Neural cell (in vitro differentiated cells): ENCODE results near the gene MLC1. TPM values are rescaled to one million over a fixed set of nuclear protein-coding genes. Genes with fewer than 3 reads are reported as not detected.

Experiments used
- H2AFZ ChIP-seq: fragments of 200-600, 300-800 bp; sonication (generic), shearing (Covaris generic); 2 replicates; pipeline ENCODE4 v1.6.0; 2014; ENCODE audit warnings: low read depth, mild to moderate bottlenecking, antibody characterized with exemption, low read length, moderate library complexity
- H3F3A ChIP-seq: fragments of 200-600 bp; shearing (Covaris generic); 2 replicates; pipeline ENCODE4 v1.6.1; 2016; ENCODE audit warnings: mild to moderate bottlenecking, moderate library complexity, mixed read lengths, antibody characterized with exemption, low read length; ENCODE audit not compliant: insufficient read depth, poor library complexity, severe bottlenecking
- H3K27ac ChIP-seq: fragments of 200-600, 300-800 bp; sonication (generic), shearing (Covaris generic); 2 replicates; pipeline ENCODE4 v1.5.1; 2014; ENCODE audit warnings: mild to moderate bottlenecking, low read length, moderate library complexity
- H3K27me3 ChIP-seq: fragments of 300-800, 200-600 bp; sonication (generic), shearing (Covaris generic); 2 replicates; pipeline ENCODE4 v1.6.0; 2014; ENCODE audit warnings: mild to moderate bottlenecking, low read depth, low read length, moderate library complexity; ENCODE audit not compliant: insufficient read depth
- H3K36me3 ChIP-seq: fragments of 300-800, 200-600 bp; sonication (generic), shearing (Covaris generic); 2 replicates; pipeline ENCODE4 v1.5.1; 2014; ENCODE audit warnings: mild to moderate bottlenecking, antibody characterized with exemption, low read length, moderate library complexity; ENCODE audit not compliant: insufficient read depth
- H3K4me2 ChIP-seq: fragments of 300-800, 200-600 bp; sonication (generic), shearing (Covaris generic); 2 replicates; pipeline ENCODE4 v1.6.0; 2014; ENCODE audit warnings: mild to moderate bottlenecking, low read length
- H3K4me3 ChIP-seq: fragments of 300-800, 200-600 bp; sonication (generic), shearing (Covaris generic); 2 replicates; pipeline ENCODE4 v1.5.1; 2014; ENCODE audit warnings: mild to moderate bottlenecking, low read length, moderate library complexity
- H3K79me2 ChIP-seq: fragments of 200-600 bp; shearing (Covaris generic); replicated peaks from 2 replicates; pipeline ENCODE4 v1.6.0; 2014; ENCODE audit warnings: mild to moderate bottlenecking, low read length, moderate library complexity; ENCODE audit not compliant: insufficient read depth
- H3K9ac ChIP-seq: fragments of 300-800, 200-600 bp; sonication (generic), shearing (Covaris generic); 2 replicates; pipeline ENCODE4 v1.6.1; 2016; ENCODE audit warnings: mild to moderate bottlenecking, low read length, mixed read lengths
- H3K9me2 ChIP-seq: fragments of 200-600 bp; shearing (Covaris generic); 2 replicates; pipeline ENCODE4 v1.6.1; 2016; ENCODE audit warnings: mild to moderate bottlenecking, low read length, mixed read lengths; ENCODE audit not compliant: insufficient read depth
- H3K9me3 ChIP-seq: fragments of 200-600, 300-800 bp; sonication (generic), shearing (Covaris generic); 2 replicates; pipeline ENCODE4 v1.6.1; 2016; ENCODE audit warnings: mild to moderate bottlenecking, mixed run types, low read length, moderate library complexity, mixed read lengths
- H4K20me1 ChIP-seq: fragments of 200-600 bp; shearing (Covaris generic); 2 replicates; pipeline ENCODE4 v1.6.1; 2016; ENCODE audit warnings: mild to moderate bottlenecking, mixed run types; ENCODE audit not compliant: insufficient read depth
- CTCF ChIP-seq: fragments of 450-650 bp; IDR thresholded peaks from 2 replicates; pipeline ENCODE4 v1.5.1; 2014; ENCODE audit warnings: antibody characterized with exemption, mild to moderate bottlenecking, moderate library complexity; ENCODE audit not compliant: poor library complexity, severe bottlenecking
- EP300 ChIP-seq: fragments of 450-650 bp; conservative IDR thresholded peaks from 2 replicates; pipeline ENCODE4 v1.6.1; 2014; ENCODE audit warnings: antibody characterized with exemption, mild to moderate bottlenecking, moderate library complexity; ENCODE audit not compliant: poor library complexity, severe bottlenecking
- EZH2 ChIP-seq: fragments of 200-600, 300-800 bp; shearing (Covaris generic), sonication (generic); IDR thresholded peaks from 2 replicates; pipeline ENCODE4 v1.6.1; 2014; ENCODE audit warnings: antibody characterized with exemption, low read length, borderline replicate concordance, mild to moderate bottlenecking; ENCODE audit not compliant: insufficient read depth, poor library complexity, severe bottlenecking
- MXI1 ChIP-seq: fragments of 450-650 bp; conservative IDR thresholded peaks from 2 replicates; pipeline ENCODE4 v1.6.1; 2014; ENCODE audit warnings: antibody characterized with exemption, mild to moderate bottlenecking; ENCODE audit not compliant: poor library complexity, severe bottlenecking
- POLR2AphosphoS5 ChIP-seq: IDR thresholded peaks from 2 replicates; pipeline ENCODE4 v1.6.1; 2012
- RAD21 ChIP-seq: fragments of 450-650 bp; conservative IDR thresholded peaks from 2 replicates; pipeline ENCODE4 v1.6.1; 2014; ENCODE audit warnings: antibody characterized with exemption, mild to moderate bottlenecking, moderate library complexity
- SMC3 ChIP-seq: fragments of 450-650 bp; conservative IDR thresholded peaks from 2 replicates; pipeline ENCODE4 v1.6.1; 2014; ENCODE audit warnings: antibody characterized with exemption, mild to moderate bottlenecking, moderate library complexity; ENCODE audit not compliant: poor library complexity
- TAF1 ChIP-seq: IDR thresholded peaks from 2 replicates; pipeline ENCODE4 v1.6.1; 2012; ENCODE audit warnings: low read depth
- polyA plus RNA-seq: library from polyadenylated mRNA; depleted of rRNA; stranded (reverse); fragments of >200 nt; gene quantifications from 2 replicates; pipeline ENCODE4 v1.2.3, GENCODE V29; 2014
- TF ChIP-seq, protein P1 (sequence below): IDR thresholded peaks from 2 replicates; pipeline ENCODE4 v1.6.1; 2012; ENCODE audit warnings: borderline replicate concordance

Gene MLC1
- polyA plus RNA-seq, 1 donor from 2014 or later, result not detected

- Histone ChIP-seq H3F3A (no peaks in the 10 kb centered on the region), H3K9me2 (no peaks in the 10 kb centered on the region), H3K27ac (no peak overlapping the region), H3K27me3 (no peaks in the 10 kb centered on the region), H3K79me2 (no peaks in the 10 kb centered on the region), H3K9me3 (no peaks in the 10 kb centered on the region), H3K36me3 (no peaks in the 10 kb centered on the region), H3K4me2 (no peak overlapping the region), H2AFZ (no peak overlapping the region), H3K9ac (no peak overlapping the region), H4K20me1 (no peaks in the 10 kb centered on the region), H3K4me3 (no peak overlapping the region)
- TF ChIP-seq POLR2AphosphoS5 (no peak), MXI1 (no peak), TAF1 (no peak), RAD21 (no peak), CTCF (no peak), EP300 (no peak), EZH2 (no peak), SMC3 (no peak)
- TF ChIP-seq, protein P1, sequence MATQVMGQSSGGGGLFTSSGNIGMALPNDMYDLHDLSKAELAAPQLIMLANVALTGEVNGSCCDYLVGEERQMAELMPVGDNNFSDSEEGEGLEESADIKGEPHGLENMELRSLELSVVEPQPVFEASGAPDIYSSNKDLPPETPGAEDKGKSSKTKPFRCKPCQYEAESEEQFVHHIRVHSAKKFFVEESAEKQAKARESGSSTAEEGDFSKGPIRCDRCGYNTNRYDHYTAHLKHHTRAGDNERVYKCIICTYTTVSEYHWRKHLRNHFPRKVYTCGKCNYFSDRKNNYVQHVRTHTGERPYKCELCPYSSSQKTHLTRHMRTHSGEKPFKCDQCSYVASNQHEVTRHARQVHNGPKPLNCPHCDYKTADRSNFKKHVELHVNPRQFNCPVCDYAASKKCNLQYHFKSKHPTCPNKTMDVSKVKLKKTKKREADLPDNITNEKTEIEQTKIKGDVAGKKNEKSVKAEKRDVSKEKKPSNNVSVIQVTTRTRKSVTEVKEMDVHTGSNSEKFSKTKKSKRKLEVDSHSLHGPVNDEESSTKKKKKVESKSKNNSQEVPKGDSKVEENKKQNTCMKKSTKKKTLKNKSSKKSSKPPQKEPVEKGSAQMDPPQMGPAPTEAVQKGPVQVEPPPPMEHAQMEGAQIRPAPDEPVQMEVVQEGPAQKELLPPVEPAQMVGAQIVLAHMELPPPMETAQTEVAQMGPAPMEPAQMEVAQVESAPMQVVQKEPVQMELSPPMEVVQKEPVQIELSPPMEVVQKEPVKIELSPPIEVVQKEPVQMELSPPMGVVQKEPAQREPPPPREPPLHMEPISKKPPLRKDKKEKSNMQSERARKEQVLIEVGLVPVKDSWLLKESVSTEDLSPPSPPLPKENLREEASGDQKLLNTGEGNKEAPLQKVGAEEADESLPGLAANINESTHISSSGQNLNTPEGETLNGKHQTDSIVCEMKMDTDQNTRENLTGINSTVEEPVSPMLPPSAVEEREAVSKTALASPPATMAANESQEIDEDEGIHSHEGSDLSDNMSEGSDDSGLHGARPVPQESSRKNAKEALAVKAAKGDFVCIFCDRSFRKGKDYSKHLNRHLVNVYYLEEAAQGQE, result no peak
Measured at GRCh38 chr22:50040717-50041116, 44.5 kb downstream of the MLC1 start.

- Histone ChIP-seq H2AFZ (no peak overlapping the region), H3K4me3 (no peak overlapping the region), H3K9ac (no peak overlapping the region), H3K36me3 (no peaks in the 10 kb centered on the region), H3K4me2 (no peak overlapping the region), H3F3A (no peaks in the 10 kb centered on the region), H3K9me3 (no peaks in the 10 kb centered on the region), H3K27me3 (no peaks in the 10 kb centered on the region), H3K27ac (no peak overlapping the region), H3K9me2 (no peaks in the 10 kb centered on the region), H4K20me1 (no peaks in the 10 kb centered on the region), H3K79me2 (no peaks in the 10 kb centered on the region)
- TF ChIP-seq EP300, result no peak
- TF ChIP-seq, protein P1, result no peak
- TF ChIP-seq CTCF, result no peak
- TF ChIP-seq MXI1, result no peak
- no peak for TF ChIP-seq SMC3
- TF ChIP-seq TAF1, result no peak
- TF ChIP-seq POLR2AphosphoS5, result no peak
Measured at GRCh38 chr22:50039669-50040443, 45.4 kb downstream of the MLC1 start.
